CD4-positive, alpha-beta memory T cell (primary cell): ENCODE results near the gene IGSF6. TPM values are rescaled to one million over a fixed set of nuclear protein-coding genes. Genes with fewer than 3 reads are reported as not detected.

Source experiments
- CTCF ChIA-PET: fragments of 350-600 bp; sonication (Branson Sonifier 250); formaldehyde crosslinking; loops from one replicate; lab custom pipeline; 2021; ENCODE audit warnings: inconsistent platforms; ENCODE audit not compliant: partially characterized antibody; lab: Charles Lee
- POLR2A ChIA-PET: fragments of 350-600 bp; sonication (Branson Sonifier 250); formaldehyde crosslinking; loops from one replicate; lab custom pipeline; 2021; ENCODE audit not compliant: partially characterized antibody; lab: Charles Lee
- DNase-seq, 5 donors: peaks; one replicate each; pipeline versions ENCODE4 v3.0.0 to v3.0.0-alpha.2; 2020 to 2022; ENCODE audit warnings: mixed read lengths in 1 of 5
- H3K27ac ChIP-seq: one replicate; pipeline ENCODE4 v1.7.0; 2013; ENCODE audit warnings: low read depth, low read length
- H3K27me3 ChIP-seq: 2 replicates; pipeline ENCODE4 v1.7.0; 2013; ENCODE audit warnings: mild to moderate bottlenecking, low read length, moderate library complexity; ENCODE audit not compliant: insufficient read depth
- H3K36me3 ChIP-seq: 2 replicates; pipeline ENCODE4 v1.7.0; 2013; ENCODE audit warnings: mild to moderate bottlenecking, low read length, moderate library complexity; ENCODE audit not compliant: insufficient read depth
- H3K4me1 ChIP-seq: 2 replicates; pipeline ENCODE4 v1.7.0; 2013; ENCODE audit warnings: mild to moderate bottlenecking, low read length, moderate library complexity; ENCODE audit not compliant: insufficient read depth
- H3K4me3 ChIP-seq, 2 donors: one replicate each; pipeline ENCODE4 v1.7.0; 2013; ENCODE audit warnings: low read length in 2 of 2, mild to moderate bottlenecking in 1 of 2
- H3K9me3 ChIP-seq, 2 donors: one replicate each; pipeline ENCODE4 v1.7.0; 2013; ENCODE audit warnings: low read length in 2 of 2, control low read depth in 1 of 2; ENCODE audit not compliant: control insufficient read depth in 1 of 2
- H3K27ac Mint-ChIP-seq, 7 donors: one replicate each; pipeline ENCODE4 v1.8.0; 2020 to 2021; ENCODE audit warnings: mixed read lengths in 7 of 7, mild to moderate bottlenecking in 6 of 7, inconsistent platforms in 3 of 7, moderate library complexity in 3 of 7
- H3K27me3 Mint-ChIP-seq, 2 donors: one replicate each; pipeline ENCODE4 v1.8.0; 2020 to 2021; ENCODE audit warnings: mixed read lengths in 2 of 2
- H3K36me3 Mint-ChIP-seq, 2 donors: one replicate each; pipeline ENCODE4 v1.8.0; 2020 to 2021; ENCODE audit warnings: mixed read lengths in 2 of 2, inconsistent platforms in 1 of 2, mild to moderate bottlenecking in 1 of 2
- H3K4me1 Mint-ChIP-seq, 4 donors: one replicate each; pipeline ENCODE4 v1.8.0; 2020 to 2021; ENCODE audit warnings: mixed read lengths in 4 of 4, mild to moderate bottlenecking in 1 of 4
- H3K4me3 Mint-ChIP-seq, 8 donors: one replicate each; pipeline ENCODE4 v1.8.0; 2020 to 2021; ENCODE audit warnings: mixed read lengths in 8 of 8, mild to moderate bottlenecking in 7 of 8, moderate library complexity in 6 of 8, inconsistent platforms in 3 of 8
- H3K9me3 Mint-ChIP-seq, 8 donors: one replicate each; pipeline ENCODE4 v1.8.0; 2020 to 2021; ENCODE audit warnings: mixed read lengths in 8 of 8, mild to moderate bottlenecking in 5 of 8, inconsistent platforms in 3 of 8, moderate library complexity in 1 of 8
- intact Hi-C: fragments of 100-400 bp; cut with micrococcal nuclease; formaldehyde crosslinking; loops from one replicate; pipeline ENCODE4 v1.15.1; 2023
- polyA plus RNA-seq, 2 donors: library from polyadenylated mRNA; unstranded; fragments of 300-500 nt; fragmentation: Illumina TruSeq; gene quantifications; one replicate each; pipeline ENCODE4 v1.2.3, GENCODE V29; 2021
- total RNA-seq, 2 experiments: library from RNA; stranded (reverse); gene quantifications; one replicate each; pipeline ENCODE4 v1.2.3, GENCODE V29; 2021

Gene IGSF6
- total and polyA plus RNA-seq, 4 experiments from 2014 or later, result 0.13 to 5.1 (median 2.1) TPM

- peaks cover 14% of the 10 kb centered on the region for H3K36me3 ChIP-seq
- peaks cover 26 to 45% of the 10 kb centered on the region in 2 donors for H3K36me3 Mint-ChIP-seq
- ChIA-PET POLR2A (interaction anchor here (0.5 to 3.5 kb wide), 6 partner anchors 12 to 996 kb away, joined by 3 to 14 read pairs (median 5); partner anchors contain the start of gene METTL9), CTCF (interaction anchor here (1.9 kb wide), 1 partner anchor 30 kb away, joined by 4 read pairs; no protein-coding TSS in a partner anchor)
- peak overlapping the region; percentile 41 to 76 (median 66) for H3K4me3 Mint-ChIP-seq
- peaks cover 28% of the 10 kb centered on the region for H3K4me1 ChIP-seq
- intact Hi-C loops, result no loop called here
- peak overlapping the region; percentile 10 for H3K27ac ChIP-seq
- no peak overlapping the region for H3K4me3 ChIP-seq
- peak overlapping the region; percentile 60 to 89 (median 81) for H3K27ac Mint-ChIP-seq
- H3K27me3 ChIP-seq, result no peaks in the 10 kb centered on the region
- no peaks in the 10 kb centered on the region for H3K9me3 ChIP-seq
- no peaks in the 10 kb centered on the region for H3K27me3 Mint-ChIP-seq
- no peaks in the 10 kb centered on the region for H3K9me3 Mint-ChIP-seq
- DNase-seq, result peak; percentile 24 to 62 (median 37)
- H3K4me1 Mint-ChIP-seq, result peaks cover 28 to 62% (median 42%) of the 10 kb centered on the region in 4 donors
Measured at GRCh38 chr16:21626659-21627277, 25.6 kb downstream of the IGSF6 start.

- intact Hi-C loops, result no loop called here
- Histone ChIP-seq H3K4me3 (no peak overlapping the region), H3K27ac (no peak overlapping the region), H3K27me3 (no peaks in the 10 kb centered on the region), H3K4me1 (peaks cover 44% of the 10 kb centered on the region), H3K9me3 (no peaks in the 10 kb centered on the region), H3K36me3 (peaks cover 14% of the 10 kb centered on the region)
- POLR2A ChIA-PET, result interaction anchor here (0.6 to 3.5 kb wide), 2 partner anchors 14 to 53 kb away, joined by 3 to 14 read pairs; no protein-coding TSS in a partner anchor
- Mint-ChIP-seq H3K4me3 (no peak overlapping the region), H3K27me3 (no peaks in the 10 kb centered on the region), H3K4me1 (peaks cover 35 to 76% (median 52%) of the 10 kb centered on the region in 4 donors), H3K9me3 (no peaks in the 10 kb centered on the region), H3K36me3 (peaks cover 26 to 45% of the 10 kb centered on the region in 2 donors), H3K27ac (peak overlapping the region in 4 of 7 donors; percentile 48 to 80 (median 60))
- CTCF ChIA-PET, result interaction anchor here (0.6 to 1.9 kb wide), 6 partner anchors 10 to 42 kb away, joined by 3 to 6 read pairs (median 4); no protein-coding TSS in a partner anchor
- DNase-seq, result no peak
Measured at GRCh38 chr16:21625026-21625425, 27.4 kb downstream of the IGSF6 start.

DNA sequence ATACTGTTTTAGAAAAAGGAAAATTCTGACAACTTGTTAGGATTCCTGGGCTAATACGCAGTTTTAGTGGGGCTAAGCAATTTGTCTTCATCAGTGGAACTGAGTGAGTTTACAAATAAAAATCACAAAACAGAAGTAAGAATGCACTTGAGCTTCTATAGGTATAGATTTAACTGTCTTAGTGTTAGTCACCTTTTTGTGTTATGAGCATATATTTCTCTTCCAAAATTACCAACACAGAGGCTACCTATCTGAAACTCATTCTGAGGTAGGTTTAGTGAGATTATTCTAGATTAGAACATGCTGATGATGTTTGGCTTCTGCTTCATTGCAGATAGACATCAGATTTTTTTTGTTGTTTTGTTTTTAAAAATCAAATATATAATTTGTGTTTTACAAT, 29.9 kb downstream of the IGSF6 start:
- H3K27me3 ChIP-seq, result no peaks in the 10 kb centered on the region
- H3K36me3 Mint-ChIP-seq, result peaks cover 31 to 51% of the 10 kb centered on the region in 2 donors
- peaks cover 48% of the 10 kb centered on the region for H3K4me1 ChIP-seq
- H3K9me3 Mint-ChIP-seq, result no peaks in the 10 kb centered on the region
- peak overlapping the region; percentile 31 to 84 (median 75) for H3K27ac Mint-ChIP-seq
- no peak overlapping the region for H3K27ac ChIP-seq
- CTCF ChIA-PET, result interaction anchor here (1.0 to 3.5 kb wide), 6 partner anchors 17 to 86 kb away, joined by 3 to 15 read pairs (median 6); no protein-coding TSS in a partner anchor
- H3K4me1 Mint-ChIP-seq, result peaks cover 42 to 85% (median 61%) of the 10 kb centered on the region in 4 donors
- no peak overlapping the region for H3K4me3 Mint-ChIP-seq
- intact Hi-C loops, result no loop called here
- H3K36me3 ChIP-seq, result peaks cover 9% of the 10 kb centered on the region
- POLR2A ChIA-PET, result interaction anchor here (1.2 to 3.2 kb wide), 10 partner anchors 11 to 569 kb away, joined by 3 to 14 read pairs (median 7); partner anchors contain the start of gene METTL9
- no peaks in the 10 kb centered on the region for H3K27me3 Mint-ChIP-seq
- H3K9me3 ChIP-seq, result no peaks in the 10 kb centered on the region
- H3K4me3 ChIP-seq, result no peak overlapping the region
- DNase-seq, result no peak

- Mint-ChIP-seq H3K27me3 (no peaks in the 10 kb centered on the region), H3K27ac (peak overlapping the region in 5 of 7 donors; percentile 21 to 90 (median 79)), H3K9me3 (no peaks in the 10 kb centered on the region), H3K36me3 (peaks cover 32 to 49% of the 10 kb centered on the region in 2 donors), H3K4me1 (peaks cover 36 to 82% (median 57%) of the 10 kb centered on the region in 4 donors), H3K4me3 (peak overlapping the region in 3 of 8 donors; percentile 54 to 73 (median 57))
- ChIA-PET POLR2A (interaction anchor here (1.0 to 3.2 kb wide), 7 partner anchors 12 to 37 kb away, joined by 3 to 14 read pairs (median 8); partner anchors contain the start of gene METTL9), CTCF (interaction anchor here (2.7 to 3.5 kb wide), 2 partner anchors 19 to 37 kb away, joined by 7 to 15 read pairs; no protein-coding TSS in a partner anchor)
- H3K27ac ChIP-seq, result no peak overlapping the region
- DNase-seq, result no peak
- H3K4me3 ChIP-seq, result no peak overlapping the region
- no peaks in the 10 kb centered on the region for H3K9me3 ChIP-seq
- H3K27me3 ChIP-seq, result no peaks in the 10 kb centered on the region
- peaks cover 9% of the 10 kb centered on the region for H3K36me3 ChIP-seq
- peaks cover 38% of the 10 kb centered on the region for H3K4me1 ChIP-seq
- intact Hi-C loops, result no loop called here
Measured at GRCh38 chr16:21620592-21620991, 31.8 kb downstream of the IGSF6 start.

GRCh38 chr16:21619765-21620425, 32.5 kb downstream of the IGSF6 start:
- H3K27me3 Mint-ChIP-seq, result no peaks in the 10 kb centered on the region
- no peaks in the 10 kb centered on the region for H3K9me3 Mint-ChIP-seq
- no peaks in the 10 kb centered on the region for H3K27me3 ChIP-seq
- H3K4me3 ChIP-seq, result no peak overlapping the region
- POLR2A ChIA-PET, result interaction anchor here (1.0 to 3.2 kb wide), 3 partner anchors 21 to 37 kb away, joined by 3 to 14 read pairs (median 8); partner anchors contain the start of gene METTL9
- peaks cover 3% of the 10 kb centered on the region for H3K36me3 ChIP-seq
- H3K4me1 ChIP-seq, result peaks cover 33% of the 10 kb centered on the region
- CTCF ChIA-PET, result interaction anchor here (3.5 kb wide), 1 partner anchor 20 kb away, joined by 15 read pairs; no protein-coding TSS in a partner anchor
- peaks cover 26 to 48% of the 10 kb centered on the region in 2 donors for H3K36me3 Mint-ChIP-seq
- no peak overlapping the region for H3K27ac ChIP-seq
- intact Hi-C loops, result no loop called here
- peak overlapping the region in 6 of 7 donors; percentile 1 to 84 (median 66) for H3K27ac Mint-ChIP-seq
- H3K4me1 Mint-ChIP-seq, result peaks cover 32 to 81% (median 56%) of the 10 kb centered on the region in 4 donors
- H3K9me3 ChIP-seq, result no peaks in the 10 kb centered on the region
- no peak for DNase-seq
- peak overlapping the region in 2 of 8 donors; percentile 4 to 49 for H3K4me3 Mint-ChIP-seq

- H3K9me3 ChIP-seq, result no peaks in the 10 kb centered on the region
- no peak overlapping the region for H3K4me3 ChIP-seq
- no peak for DNase-seq
- H3K36me3 ChIP-seq, result no peaks in the 10 kb centered on the region
- H3K9me3 Mint-ChIP-seq, result no peaks in the 10 kb centered on the region
- no peaks in the 10 kb centered on the region for H3K27me3 Mint-ChIP-seq
- CTCF ChIA-PET, result no interaction called here
- intact Hi-C loops, result no loop called here
- peaks cover 28 to 48% of the 10 kb centered on the region in 2 donors for H3K36me3 Mint-ChIP-seq
- H3K4me3 Mint-ChIP-seq, result no peak overlapping the region
- peaks cover 38% of the 10 kb centered on the region for H3K4me1 ChIP-seq
- no peak overlapping the region for H3K27ac Mint-ChIP-seq
- no peaks in the 10 kb centered on the region for H3K27me3 ChIP-seq
- POLR2A ChIA-PET, result interaction anchor here (0.6 kb wide), 1 partner anchor 22 kb away, joined by 3 read pairs; no protein-coding TSS in a partner anchor
- peaks cover 31 to 81% (median 52%) of the 10 kb centered on the region in 4 donors for H3K4me1 Mint-ChIP-seq
- no peak overlapping the region for H3K27ac ChIP-seq
Measured at GRCh38 chr16:21618281-21618680, 34.1 kb downstream of the IGSF6 start.
